Measurements from ENCODE around the gene PITHD1. TPM values are rescaled to one million over a fixed set of nuclear protein-coding genes. Genes with fewer than 3 reads are reported as not detected.
"Not testable (repeated sequence)": the region's sequence is repeated elsewhere in the genome, so short reads cannot be mapped to it uniquely, and the experiment has no call there.

Gene PITHD1
- total RNA-seq = 10 to 100 TPM; 43.6 to 66.6 (median 56.0) TPM

DNA sequence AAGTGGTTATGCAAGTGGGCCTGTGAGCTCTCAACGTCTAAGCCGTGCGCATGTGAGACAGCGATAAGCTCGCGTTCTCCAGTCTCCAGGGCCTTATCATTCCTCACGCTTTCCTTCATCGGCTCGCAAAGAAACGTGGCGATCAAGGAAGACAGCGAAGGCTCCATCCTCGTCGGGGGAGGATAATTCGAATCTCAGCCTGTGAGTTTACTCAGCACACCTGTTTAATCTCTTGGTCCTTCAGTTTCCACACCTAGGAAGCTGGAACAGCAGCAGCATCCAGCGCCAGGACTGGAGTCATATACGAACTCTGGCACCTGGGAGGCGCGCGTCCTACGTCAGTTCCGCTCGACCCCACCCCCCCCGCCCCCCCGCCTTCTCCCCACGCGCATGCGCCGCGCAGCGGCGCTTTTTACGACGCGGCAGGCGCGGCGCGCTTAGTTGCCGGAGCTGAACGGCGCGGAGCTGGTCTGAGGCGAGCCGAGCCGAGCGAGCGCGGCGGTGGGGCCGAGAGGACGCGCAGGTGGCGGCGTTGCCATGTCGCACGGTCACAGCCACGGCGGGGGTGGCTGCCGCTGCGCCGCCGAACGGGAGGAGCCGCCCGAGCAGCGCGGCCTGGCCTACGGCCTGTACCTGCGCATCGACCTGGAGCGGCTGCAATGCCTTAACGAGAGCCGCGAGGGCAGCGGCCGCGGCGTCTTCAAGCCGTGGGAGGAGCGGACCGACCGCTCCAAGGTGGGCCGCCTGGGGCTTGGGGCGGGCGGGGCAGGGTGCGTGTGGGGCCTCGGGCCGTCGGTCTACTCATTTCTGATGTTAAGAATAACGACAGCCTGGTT, at the start of gene PITHD1:
Gene PITHD1 (plus strand): TSS at position 440 of the 836 bp plus-strand sequence. CDS start 98 bp downstream, at position 538.
- WGBS = 0% methylated on average over 17 of the region's 91 CpGs
- intact Hi-C loops (cut with DNase I) = loop anchor here (5.0 kb wide), 1 partner anchor 89 kb away; the partner anchor contains the start of gene FUCA1
- TF ChIP-seq POLR2A (IDR thresholded peaks at IDR 0.05; ENCODE audit: low read depth) (peak; percentile 73), EP300 (IDR thresholded peaks at IDR 0.05) (peak; percentile 3), POLR2AphosphoS5 (IDR thresholded peaks at IDR 0.05) (peak; percentile 92 to 94), CTCF (IDR thresholded peaks at IDR 0.05) (no peak)

DNA sequence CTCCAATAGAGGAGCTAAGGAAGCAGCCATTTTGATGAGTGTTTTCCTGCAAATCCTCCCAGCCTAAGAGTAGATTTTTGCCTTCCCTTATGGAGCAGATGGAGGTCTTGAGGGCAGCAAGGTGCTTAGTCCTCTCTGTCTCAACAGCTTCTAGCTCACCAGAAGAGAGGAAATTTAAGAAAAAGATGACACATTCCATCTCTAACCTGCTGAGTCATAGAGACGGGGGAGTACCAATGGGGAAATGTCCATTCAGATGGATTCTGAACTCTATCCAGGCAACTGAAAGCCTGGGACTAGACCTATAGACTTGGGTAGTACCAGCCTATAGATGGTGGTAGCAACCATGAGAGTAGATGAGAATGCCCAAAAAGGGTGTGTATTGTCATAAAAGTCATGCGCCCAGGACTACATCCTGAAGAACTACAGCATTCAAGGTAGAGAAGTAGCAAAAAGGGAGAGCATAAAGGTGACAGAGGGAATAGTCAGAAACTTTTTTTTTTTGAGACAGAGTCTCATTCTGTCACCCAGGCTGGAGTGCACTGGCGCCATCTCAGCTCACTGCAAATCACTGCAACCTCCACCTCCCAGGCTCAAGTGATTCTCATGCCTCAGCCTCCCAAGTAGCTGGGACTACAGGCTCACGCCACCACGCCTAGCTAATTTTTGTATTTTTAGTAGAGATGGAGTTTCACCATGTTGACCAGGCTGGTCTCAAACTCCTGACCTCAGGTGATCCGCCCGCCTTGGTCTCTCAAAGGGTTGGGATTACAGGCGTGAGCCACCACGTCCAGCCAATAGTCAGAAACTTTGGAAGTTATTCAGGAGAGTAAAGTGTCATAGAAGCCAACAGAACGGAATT, 45.6 kb upstream of the PITHD1 start:
- H3K4me3 ChIP-seq = no peak overlapping the region
- 95% methylated on average over 10 of the region's 10 CpGs for WGBS
- intact Hi-C loops (cut with DNase I) = no loop called here
- H3K27me3 ChIP-seq = no peaks in the 10 kb centered on the region
- peaks cover under 1 to 5% (median 5%) of the 10 kb centered on the region in 4 donors for H3K4me1 ChIP-seq
- H3K27ac ChIP-seq (replicated peaks in 1 of 4) = no peak overlapping the region
- no peak for TF ChIP-seq POLR2A (IDR thresholded peaks at IDR 0.05; ENCODE audit: low read depth)
- no peak for TF ChIP-seq EP300 (IDR thresholded peaks at IDR 0.05)
- TF ChIP-seq POLR2AphosphoS5 (IDR thresholded peaks at IDR 0.05) = no peak
- TF ChIP-seq CTCF (IDR thresholded peaks at IDR 0.05) = no peak
- H3K36me3 ChIP-seq = no peaks in the 10 kb centered on the region
- H3K9me3 ChIP-seq = no peaks in the 10 kb centered on the region
- DNase-seq (ENCODE audit: extremely low spot score) = no peak

More for the DNA sequence above, at the start of gene PITHD1:
- Histone ChIP-seq H3K4me1 (peaks cover 20 to 43% (median 30%) of the 10 kb centered on the region in 4 donors), H3K27me3 (no peaks in the 10 kb centered on the region), H3K36me3 (peaks cover 4 to 36% (median 24%) of the 10 kb centered on the region in 4 donors), H3K9me3 (no peaks in the 10 kb centered on the region), H3K27ac (replicated peaks in 1 of 4) (peak within 1 kb of the TSS; percentile 86 to 95 (median 91)), H3K4me3 (peak within 1 kb of the TSS; percentile 75 to 100 (median 96))
- DNase-seq (ENCODE audit: extremely low spot score) = peak; percentile 95

GRCh38 chr1:23733281-23733680, 44.9 kb upstream of the PITHD1 start:
- H3K27me3 ChIP-seq; H3K4me1 ChIP-seq; DNase-seq (ENCODE audit: extremely low spot score); H3K27ac ChIP-seq (replicated peaks in 1 of 4); H3K36me3 ChIP-seq; H3K9me3 ChIP-seq; H3K4me3 ChIP-seq; intact Hi-C loops (cut with DNase I): not testable (repeated sequence)
- 92% methylated on average over 5 of the region's 5 CpGs for WGBS

- TF ChIP-seq POLR2A (IDR thresholded peaks at IDR 0.05; ENCODE audit: low read depth) = no peak
- no peaks in the 10 kb centered on the region for H3K27me3 ChIP-seq
- no peaks in the 10 kb centered on the region for H3K36me3 ChIP-seq
- intact Hi-C loops (cut with DNase I) = no loop called here
- no peak overlapping the region for H3K27ac ChIP-seq (replicated peaks in 1 of 4)
- H3K4me1 ChIP-seq = no peaks in the 10 kb centered on the region
- no peaks in the 10 kb centered on the region for H3K9me3 ChIP-seq
- WGBS = 91% methylated on average over 7 of the region's 7 CpGs
- no peak for DNase-seq (ENCODE audit: extremely low spot score)
- H3K4me3 ChIP-seq = no peak overlapping the region
These were observed 41.6 kb upstream of the PITHD1 start for GRCh38 chr1:23736437-23737134.

DNA sequence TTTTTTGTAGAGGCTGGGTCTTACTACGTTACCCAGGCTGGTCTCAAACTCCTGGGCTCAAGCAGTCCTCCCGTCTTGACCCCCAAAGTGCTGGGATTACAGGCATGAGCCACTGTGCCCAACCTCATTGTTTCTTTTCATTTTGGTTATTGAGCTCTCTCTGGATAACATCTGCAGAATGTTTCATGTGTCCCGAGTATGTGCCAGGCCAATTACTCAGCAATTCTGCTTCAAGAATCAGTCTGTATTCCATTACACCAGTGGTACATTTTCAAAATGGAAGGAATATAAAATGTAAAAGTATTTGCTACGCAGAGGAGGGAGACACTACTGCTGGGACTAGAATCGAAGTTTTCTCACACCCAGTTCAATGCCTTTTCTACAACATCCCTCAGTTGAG, 36.6 kb upstream of the PITHD1 start:
- Histone ChIP-seq H3K9me3 (no peaks in the 10 kb centered on the region), H3K27me3 (no peaks in the 10 kb centered on the region), H3K36me3 (peaks cover 0 to 8% (median 0%) of the 10 kb centered on the region in 4 donors), H3K4me3 (no peak overlapping the region), H3K4me1 (peaks cover 20 to 33% (median 30%) of the 10 kb centered on the region in 4 donors), H3K27ac (replicated peaks in 1 of 4) (no peak overlapping the region)
- 86% methylated on average over 5 of the region's 5 CpGs for WGBS
- DNase-seq (ENCODE audit: extremely low spot score) = no peak
- intact Hi-C loops (cut with DNase I) = loop anchor here (5.0 kb wide), 1 partner anchor 49 kb away; the partner anchor contains the start of gene RPL11
- TF ChIP-seq POLR2A (IDR thresholded peaks at IDR 0.05; ENCODE audit: low read depth) (no peak), EP300 (IDR thresholded peaks at IDR 0.05) (no peak), CTCF (IDR thresholded peaks at IDR 0.05) (no peak), POLR2AphosphoS5 (IDR thresholded peaks at IDR 0.05) (no peak)

Measured in esophagus muscularis mucosa (tissue), 4 donors.